Loucy (cell line): ENCODE measurements around the gene U2SURP.
A peak's percentile ranks its signal among the peaks of the same experiment; 100 is the strongest.

Experiments
- H2AFZ ChIP-seq: fragments of 200-600 bp; sonication (generic); 2 replicates; pipeline ENCODE4 v1.6.0; 2016; ENCODE audit warnings: antibody characterized with exemption, mild to moderate bottlenecking, low read length, moderate library complexity
- H3F3A ChIP-seq: fragments of 200-600 bp; 2 replicates; pipeline ENCODE4 v1.6.0; 2016; ENCODE audit warnings: antibody characterized with exemption, low read depth, mild to moderate bottlenecking
- H3K27me3 ChIP-seq: fragments of 200-600 bp; sonication (generic); 2 replicates; pipeline ENCODE4 v1.6.1; 2014; ENCODE audit warnings: low read length, mild to moderate bottlenecking; ENCODE audit not compliant: insufficient read depth, poor library complexity, severe bottlenecking
- H3K36me3 ChIP-seq: fragments of 200-600 bp; sonication (generic); 2 replicates; pipeline ENCODE4 v1.6.1; 2016; ENCODE audit warnings: low read length; ENCODE audit not compliant: insufficient read depth
- H3K4me1 ChIP-seq: fragments of 200-600 bp; sonication (generic); 2 replicates; pipeline ENCODE4 v1.5.1; 2014; ENCODE audit warnings: low read length, mild to moderate bottlenecking; ENCODE audit not compliant: insufficient read depth, poor library complexity, severe bottlenecking
- H3K4me2 ChIP-seq: fragments of 200-600 bp; sonication (generic); 2 replicates; pipeline ENCODE4 v1.6.0; 2014; ENCODE audit warnings: antibody characterized with exemption, low read length, low read depth, mild to moderate bottlenecking; ENCODE audit not compliant: poor library complexity, severe bottlenecking
- H3K4me3 ChIP-seq: fragments of 200-600 bp; sonication (generic); 2 replicates; pipeline ENCODE4 v1.5.1; 2014; ENCODE audit warnings: low read length, mild to moderate bottlenecking, mixed read lengths; ENCODE audit not compliant: poor library complexity, severe bottlenecking
- H3K79me2 ChIP-seq: fragments of 200-600 bp; sonication (generic); 2 replicates; pipeline ENCODE4 v1.6.1; 2014; ENCODE audit warnings: low read length; ENCODE audit not compliant: insufficient read depth
- H3K9ac ChIP-seq: fragments of 200-600 bp; sonication (generic); 2 replicates; pipeline ENCODE4 v1.6.0; 2014; ENCODE audit warnings: mild to moderate bottlenecking, low read depth, low read length, moderate library complexity; ENCODE audit not compliant: poor library complexity, severe bottlenecking
- H3K9me2 ChIP-seq: fragments of 200-600 bp; sonication (generic); replicated peaks from 2 replicates; pipeline ENCODE4 v1.6.1; 2016; ENCODE audit warnings: low read depth, low read length, mixed read lengths
- H3K9me3 ChIP-seq: fragments of 200-600 bp; sonication (generic); 2 replicates; pipeline ENCODE4 v1.6.1; 2014; ENCODE audit warnings: mild to moderate bottlenecking, antibody characterized with exemption, low read length, low read depth; ENCODE audit not compliant: insufficient read depth
- H4K20me1 ChIP-seq: fragments of 200-600 bp; sonication (generic); 2 replicates; pipeline ENCODE4 v1.6.0; 2014; ENCODE audit warnings: antibody characterized with exemption, low read length, mild to moderate bottlenecking; ENCODE audit not compliant: insufficient read depth, poor library complexity, severe bottlenecking
- CTCF ChIP-seq: fragments of 200-600 bp; sonication (generic); conservative IDR thresholded peaks from 2 replicates; pipeline ENCODE4 v1.5.1; 2014; ENCODE audit warnings: mild to moderate bottlenecking, antibody characterized with exemption, low read length
- EZH2phosphoT487 ChIP-seq: fragments of 200-600 bp; IDR thresholded peaks from 2 replicates; pipeline ENCODE4 v1.6.1; 2018; ENCODE audit warnings: antibody characterized with exemption, mild to moderate bottlenecking, moderate library complexity, borderline replicate concordance

U2SURP gene

GRCh38 chr3:143035466-143036211 lies 34.3 kb downstream of the U2SURP start:
- Histone ChIP-seq H3K4me1 (no peaks in the 10 kb centered on the region), H3K4me3 (no peak overlapping the region), H3K79me2 (no peaks in the 10 kb centered on the region), H3K9me2 (no peaks in the 10 kb centered on the region), H2AFZ (no peak overlapping the region), H3K4me2 (no peak overlapping the region), H3K27me3 (no peaks in the 10 kb centered on the region), H3F3A (no peaks in the 10 kb centered on the region), H4K20me1 (peaks cover 3% of the 10 kb centered on the region), H3K9ac (no peak overlapping the region), H3K9me3 (no peaks in the 10 kb centered on the region), H3K36me3 (peaks cover 79% of the 10 kb centered on the region)
- TF ChIP-seq EZH2phosphoT487 = no peak
- no peak for TF ChIP-seq CTCF

- H3K4me3 ChIP-seq = no peak overlapping the region
- H3K79me2 ChIP-seq = no peaks in the 10 kb centered on the region
- H3K9me3 ChIP-seq = no peaks in the 10 kb centered on the region
- no peak overlapping the region for H3K9ac ChIP-seq
- TF ChIP-seq EZH2phosphoT487 (no peak), CTCF (no peak)
- peaks cover 72% of the 10 kb centered on the region for H3K36me3 ChIP-seq
- no peaks in the 10 kb centered on the region for H3F3A ChIP-seq
- H4K20me1 ChIP-seq = peaks cover 9% of the 10 kb centered on the region
- H3K27me3 ChIP-seq = no peaks in the 10 kb centered on the region
- H3K9me2 ChIP-seq = no peaks in the 10 kb centered on the region
- H2AFZ ChIP-seq = no peak overlapping the region
- no peaks in the 10 kb centered on the region for H3K4me1 ChIP-seq
- H3K4me2 ChIP-seq = no peak overlapping the region
These were observed 35.2 kb downstream of the U2SURP start for GRCh38 chr3:143036557-143036956.

DNA sequence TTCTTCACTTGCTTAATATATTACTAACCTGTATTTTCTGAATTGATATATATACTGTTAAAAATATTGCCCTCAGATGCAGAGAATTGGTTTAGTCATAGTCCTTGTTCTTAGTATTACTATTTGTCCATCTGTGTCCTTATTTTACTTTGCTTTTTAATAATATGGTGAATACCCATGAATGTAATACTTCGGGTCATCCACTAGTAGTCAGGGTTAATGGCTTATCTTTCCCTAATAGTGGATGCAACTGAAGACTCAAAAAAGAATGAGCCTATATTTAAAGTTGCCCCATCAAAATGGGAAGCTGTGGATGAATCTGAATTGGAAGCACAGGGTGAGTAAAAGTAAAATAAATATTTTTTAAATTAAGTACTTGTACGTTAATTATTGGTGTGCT lies 36.5 kb downstream of the U2SURP start:
- no peak overlapping the region for H2AFZ ChIP-seq
- no peaks in the 10 kb centered on the region for H3K9me3 ChIP-seq
- no peaks in the 10 kb centered on the region for H3K79me2 ChIP-seq
- H3K4me3 ChIP-seq = no peak overlapping the region
- H3K4me2 ChIP-seq = no peak overlapping the region
- H3K9me2 ChIP-seq = no peaks in the 10 kb centered on the region
- peak; percentile 38 for TF ChIP-seq CTCF
- no peak for TF ChIP-seq EZH2phosphoT487
- no peaks in the 10 kb centered on the region for H3K27me3 ChIP-seq
- no peak overlapping the region for H3K9ac ChIP-seq
- peaks cover 67% of the 10 kb centered on the region for H3K36me3 ChIP-seq
- H3F3A ChIP-seq = no peaks in the 10 kb centered on the region
- H4K20me1 ChIP-seq = peaks cover 9% of the 10 kb centered on the region
- H3K4me1 ChIP-seq = no peaks in the 10 kb centered on the region
